Neuronal stem cell (in vitro differentiated cells): ENCODE measurements around the gene MRPL36.

ENCODE experiments used
- DNase-seq: peaks from one replicate; pipeline ENCODE4 v3.0.0-alpha.2; 2013; ENCODE audit warnings: low spot score
- H2AFZ ChIP-seq: one replicate; pipeline ENCODE4 v1.6.1; 2013; ENCODE audit warnings: mild to moderate bottlenecking, low read length, inconsistent platforms
- H2AK5ac ChIP-seq: 2 replicates; pipeline ENCODE4 v1.6.1; 2013; ENCODE audit warnings: low read depth, mild to moderate bottlenecking, inconsistent platforms, low read length, moderate library complexity, mixed read lengths
- H2BK120ac ChIP-seq: 2 replicates; pipeline ENCODE4 v1.6.1; 2013; ENCODE audit warnings: low read depth, mild to moderate bottlenecking, inconsistent platforms, low read length, moderate library complexity, mixed read lengths
- H2BK12ac ChIP-seq: one replicate; pipeline ENCODE4 v1.6.1; 2013; ENCODE audit warnings: low read length, inconsistent platforms
- H2BK15ac ChIP-seq: 2 replicates; pipeline ENCODE4 v1.6.1; 2013; ENCODE audit warnings: mild to moderate bottlenecking, low read length, inconsistent platforms, mixed read lengths
- H2BK5ac ChIP-seq: one replicate; pipeline ENCODE4 v1.6.1; 2013; ENCODE audit warnings: inconsistent platforms, mild to moderate bottlenecking, low read length, moderate library complexity
- H3K14ac ChIP-seq: one replicate; pipeline ENCODE4 v1.6.1; 2013; ENCODE audit warnings: low read length, inconsistent platforms
- H3K18ac ChIP-seq: 2 replicates; pipeline ENCODE4 v1.6.1; 2013; ENCODE audit warnings: low read length, inconsistent platforms
- H3K23ac ChIP-seq: 2 replicates; pipeline ENCODE4 v1.6.1; 2013; ENCODE audit warnings: low read depth, mild to moderate bottlenecking, mixed read lengths, low read length, inconsistent platforms; ENCODE audit not compliant: poor library complexity
- H3K27ac ChIP-seq: replicated peaks from 3 replicates; pipeline ENCODE4 v1.5.1; 2013; ENCODE audit warnings: low read length, inconsistent platforms
- H3K27me3 ChIP-seq, 3 experiments: 2 replicates each; pipeline ENCODE4 v1.6.1; 2013; ENCODE audit warnings: low read length in 3 of 3, mild to moderate bottlenecking in 2 of 3, inconsistent platforms in 1 of 3, low read depth in 1 of 3, mixed read lengths in 1 of 3, moderate library complexity in 1 of 3; ENCODE audit not compliant: control insufficient read depth in 3 of 3, insufficient read depth in 3 of 3
- H3K36me3 ChIP-seq, 2 donors: replicated peaks in 1 of 2; 2 replicates each; pipeline ENCODE4 v1.6.1; 2013; ENCODE audit warnings: low read length in 2 of 2; ENCODE audit not compliant: control insufficient read depth in 2 of 2, insufficient read depth in 2 of 2
- H3K4ac ChIP-seq: 2 replicates; pipeline ENCODE4 v1.6.1; 2013; ENCODE audit warnings: inconsistent platforms, mild to moderate bottlenecking, low read length, moderate library complexity
- H3K4me1 ChIP-seq, 2 donors: 1 replicate in 1 of 2; 2 replicates in 1 of 2; pipeline ENCODE4 v1.6.1; 2013; ENCODE audit warnings: low read length in 2 of 2, low read depth in 1 of 2; ENCODE audit not compliant: control insufficient read depth in 2 of 2, insufficient read depth in 1 of 2
- H3K4me2 ChIP-seq: one replicate; pipeline ENCODE4 v1.6.1; 2013; ENCODE audit warnings: mild to moderate bottlenecking, low read length, inconsistent platforms; ENCODE audit not compliant: insufficient read depth, poor library complexity, severe bottlenecking
- H3K4me3 ChIP-seq, 2 donors: 2 replicates each; pipeline ENCODE4 v1.5.1; 2013; ENCODE audit warnings: low read length in 2 of 2, mild to moderate bottlenecking in 2 of 2, inconsistent platforms in 1 of 2, moderate library complexity in 1 of 2
- H3K79me1 ChIP-seq: one replicate; pipeline ENCODE4 v1.6.1; 2013; ENCODE audit warnings: low read depth, mild to moderate bottlenecking, inconsistent platforms, low read length, moderate library complexity
- H3K9ac ChIP-seq: one replicate; pipeline ENCODE4 v1.6.1; 2013; ENCODE audit warnings: mild to moderate bottlenecking, low read depth, low read length, inconsistent platforms; ENCODE audit not compliant: poor library complexity
- H3K9me3 ChIP-seq, 2 donors: replicated peaks in 1 of 2; 2 replicates each; pipeline versions ENCODE3 to v1.6.1; 2013; ENCODE audit warnings: low read length in 2 of 2, mild to moderate bottlenecking in 2 of 2, inconsistent platforms in 1 of 2, low read depth in 1 of 2, mixed read lengths in 1 of 2, moderate library complexity in 1 of 2; ENCODE audit not compliant: control insufficient read depth in 2 of 2, insufficient read depth in 1 of 2
- H4K8ac ChIP-seq: one replicate; pipeline ENCODE4 v1.6.1; 2013; ENCODE audit warnings: low read depth, mild to moderate bottlenecking, inconsistent platforms, low read length, moderate library complexity
- H4K91ac ChIP-seq: one replicate; pipeline ENCODE4 v1.6.1; 2013; ENCODE audit warnings: low read length, low read depth, mild to moderate bottlenecking, inconsistent platforms; ENCODE audit not compliant: poor library complexity
- WGBS, 2 donors: extraction: QIAGEN DNeasy Blood & Tissue Kit; methylation state at CpG; one replicate each; pipeline ENCODE4 v1.1.7; 2013; ENCODE audit warnings: missing lambda C conversion rate in 2 of 2, mixed read lengths in 1 of 2; ENCODE audit not compliant: insufficient read length in 2 of 2, insufficient replicate concordance in 1 of 2; ENCODE audit errors: extremely low coverage in 2 of 2; 5-methylcytosine and 5-hydroxymethylcytosine counted together

MRPL36 gene

GRCh38 chr5:1787472-1788047 is 12.1 kb downstream of the MRPL36 start:
- H3K23ac ChIP-seq: no peak overlapping the region
- no CpG with 5 or more reads among the region's 12 CpGs for WGBS, 2 donors

GRCh38 chr5:1786621-1787471 is 12.8 kb downstream of the MRPL36 start:
- H2BK5ac ChIP-seq: no peak overlapping the region
- H3K36me3 ChIP-seq: no peaks in the 10 kb centered on the region
- H2BK120ac ChIP-seq: no peak overlapping the region
- no peaks in the 10 kb centered on the region for H3K27me3 ChIP-seq
- peak overlapping the region; percentile 6 for H3K14ac ChIP-seq
- H2AK5ac ChIP-seq: peak overlapping the region; percentile 20
- no peak for DNase-seq
- no peak overlapping the region for H4K8ac ChIP-seq
- no peak overlapping the region for H2BK15ac ChIP-seq
- peak overlapping the region; percentile 43 for H2BK12ac ChIP-seq
- WGBS, 2 donors: no CpG with 5 or more reads among the region's 29 CpGs
- H3K4ac ChIP-seq: no peak overlapping the region
- H3K4me2 ChIP-seq: no peak overlapping the region
- peak overlapping the region; percentile 68 for H3K18ac ChIP-seq
- H3K79me1 ChIP-seq: no peaks in the 10 kb centered on the region
- H3K27ac ChIP-seq: no peak overlapping the region
- H3K4me3 ChIP-seq: no peak overlapping the region
- no peak overlapping the region for H3K23ac ChIP-seq
- no peak overlapping the region for H2AFZ ChIP-seq
- H3K4me1 ChIP-seq: peaks cover 3 to 13% of the 10 kb centered on the region in 2 donors
- no peak overlapping the region for H3K9ac ChIP-seq
- H4K91ac ChIP-seq: no peak overlapping the region
- H3K9me3 ChIP-seq: no peaks in the 10 kb centered on the region

More at GRCh38 chr5:1787472-1788047, 12.1 kb downstream of the MRPL36 start:
- Histone ChIP-seq H3K36me3 (no peaks in the 10 kb centered on the region), H3K4me2 (no peak overlapping the region), H2BK5ac (no peak overlapping the region), H3K4me3 (no peak overlapping the region), H2BK120ac (no peak overlapping the region), H4K91ac (no peak overlapping the region), H2AK5ac (peak overlapping the region; percentile 14), H3K18ac (no peak overlapping the region), H3K79me1 (no peaks in the 10 kb centered on the region), H2BK12ac (no peak overlapping the region), H3K27ac (no peak overlapping the region), H3K4ac (no peak overlapping the region), H2AFZ (no peak overlapping the region), H3K27me3 (no peaks in the 10 kb centered on the region), H3K14ac (no peak overlapping the region), H3K9me3 (no peaks in the 10 kb centered on the region), H4K8ac (no peak overlapping the region), H2BK15ac (peak overlapping the region; percentile 2), H3K9ac (no peak overlapping the region), H3K4me1 (peaks cover 3 to 13% of the 10 kb centered on the region in 2 donors)
- no peak for DNase-seq

DNA sequence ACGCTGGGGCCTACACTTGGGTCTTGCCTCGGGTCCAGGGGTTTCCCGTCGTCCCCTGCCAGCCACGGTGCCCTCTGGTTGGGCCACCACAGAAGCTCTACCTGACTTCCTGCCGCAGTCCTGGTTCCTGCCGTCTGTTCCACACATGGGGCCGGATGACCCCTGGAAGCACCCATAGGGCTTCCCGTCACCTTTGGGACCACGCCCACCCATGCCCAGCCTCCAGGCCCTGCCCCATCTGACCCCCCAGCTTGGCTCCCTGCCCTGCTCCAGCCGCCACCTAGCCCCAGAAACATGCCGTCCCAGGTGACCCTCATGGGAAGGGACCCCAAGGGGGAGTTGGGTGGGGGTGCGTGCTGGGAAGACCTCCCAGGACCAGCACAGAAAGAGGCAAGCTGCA is 13.7 kb downstream of the MRPL36 start:
- no peak overlapping the region for H3K9ac ChIP-seq
- H3K27ac ChIP-seq: no peak overlapping the region
- H4K8ac ChIP-seq: no peak overlapping the region
- no peak overlapping the region for H2AK5ac ChIP-seq
- peaks cover 3 to 13% of the 10 kb centered on the region in 2 donors for H3K4me1 ChIP-seq
- H2BK12ac ChIP-seq: peak overlapping the region; percentile 35
- no peak overlapping the region for H2BK120ac ChIP-seq
- DNase-seq: no peak
- H3K18ac ChIP-seq: peak overlapping the region; percentile 69
- no peaks in the 10 kb centered on the region for H3K36me3 ChIP-seq
- H3K9me3 ChIP-seq: no peaks in the 10 kb centered on the region
- H3K27me3 ChIP-seq: no peaks in the 10 kb centered on the region
- no peak overlapping the region for H2BK5ac ChIP-seq
- H3K23ac ChIP-seq: no peak overlapping the region
- H3K14ac ChIP-seq: peak overlapping the region; percentile 73
- H3K4me2 ChIP-seq: no peak overlapping the region
- no peak overlapping the region for H3K4me3 ChIP-seq
- no peaks in the 10 kb centered on the region for H3K79me1 ChIP-seq
- H4K91ac ChIP-seq: no peak overlapping the region
- no peak overlapping the region for H2BK15ac ChIP-seq
- no peak overlapping the region for H2AFZ ChIP-seq
- no CpG with 5 or more reads among the region's 13 CpGs for WGBS, 2 donors
- H3K4ac ChIP-seq: no peak overlapping the region

GRCh38 chr5:1785062-1785461 is 14.6 kb downstream of the MRPL36 start:
- Histone ChIP-seq H2BK5ac (no peak overlapping the region), H3K9me3 (no peaks in the 10 kb centered on the region), H4K8ac (no peak overlapping the region), H3K4me2 (no peak overlapping the region), H3K27ac (no peak overlapping the region), H3K4ac (no peak overlapping the region), H3K36me3 (no peaks in the 10 kb centered on the region), H3K27me3 (no peaks in the 10 kb centered on the region), H4K91ac (no peak overlapping the region), H2AFZ (no peak overlapping the region), H3K23ac (no peak overlapping the region), H2AK5ac (no peak overlapping the region), H3K9ac (no peak overlapping the region), H3K4me3 (no peak overlapping the region), H3K79me1 (no peaks in the 10 kb centered on the region), H3K4me1 (peaks cover 2 to 9% of the 10 kb centered on the region in 2 donors), H2BK15ac (no peak overlapping the region), H3K14ac (no peak overlapping the region), H3K18ac (no peak overlapping the region), H2BK120ac (no peak overlapping the region), H2BK12ac (no peak overlapping the region)
- DNase-seq: no peak
- WGBS, 2 donors: no CpG with 5 or more reads among the region's 8 CpGs
